Hepatocyte (in vitro differentiated cells): Measurements from ENCODE around the gene DACT3. TPM values are rescaled to one million over a fixed set of nuclear protein-coding genes. Genes with fewer than 3 reads are reported as not detected.

ENCODE experiments used
- DNase-seq: peaks from one replicate; pipeline ENCODE4 v3.0.0-alpha.2; 2016; ENCODE audit warnings: low spot score
- H2AFZ ChIP-seq: fragments of 200-600 bp; sonication (generic); 2 replicates; pipeline ENCODE4 v1.6.0; 2016; ENCODE audit warnings: antibody characterized with exemption, mild to moderate bottlenecking
- H3K27ac ChIP-seq: fragments of 200-600 bp; sonication (generic); 2 replicates; pipeline ENCODE4 v1.5.1; 2016; ENCODE audit warnings: mild to moderate bottlenecking
- H3K27me3 ChIP-seq: fragments of 200-600 bp; sonication (generic); 2 replicates; pipeline ENCODE4 v1.6.1; 2016
- H3K36me3 ChIP-seq: fragments of 200-600 bp; sonication (generic); replicated peaks from 2 replicates; pipeline ENCODE4 v1.5.1; 2016; ENCODE audit warnings: low read depth; ENCODE audit not compliant: insufficient read depth
- H3K4me1 ChIP-seq: fragments of 200-600 bp; sonication (generic); 2 replicates; pipeline ENCODE4 v1.5.1; 2016; ENCODE audit warnings: mild to moderate bottlenecking, moderate library complexity; ENCODE audit not compliant: insufficient read depth
- H3K4me2 ChIP-seq: fragments of 200-600 bp; sonication (generic); 2 replicates; pipeline ENCODE4 v1.6.0; 2016
- H3K4me3 ChIP-seq: fragments of 200-600 bp; sonication (generic); 2 replicates; pipeline ENCODE4 v1.5.1; 2016; ENCODE audit warnings: mild to moderate bottlenecking
- H3K79me2 ChIP-seq: fragments of 200-600 bp; sonication (generic); 2 replicates; pipeline ENCODE4 v1.6.0; 2017; ENCODE audit warnings: mild to moderate bottlenecking
- H3K9me2 ChIP-seq: fragments of 200-600 bp; sonication (generic); replicated peaks from 2 replicates; pipeline ENCODE4 v1.6.0; 2017; ENCODE audit warnings: mild to moderate bottlenecking; ENCODE audit not compliant: insufficient read depth
- H3K9me3 ChIP-seq: fragments of 200-600 bp; sonication (generic); 2 replicates; pipeline ENCODE4 v1.5.1; 2016; ENCODE audit warnings: low read depth, mild to moderate bottlenecking
- H4K20me1 ChIP-seq: fragments of 200-600 bp; sonication (generic); 2 replicates; pipeline ENCODE4 v1.6.0; 2016; ENCODE audit warnings: mild to moderate bottlenecking; ENCODE audit not compliant: insufficient read depth, poor library complexity, severe bottlenecking
- EZH2 ChIP-seq: fragments of 200-600 bp; sonication (generic); IDR thresholded peaks from 2 replicates; pipeline ENCODE4 v1.6.1; 2016; ENCODE audit warnings: antibody characterized with exemption, mild to moderate bottlenecking, borderline replicate concordance
- EZH2phosphoT487 ChIP-seq: fragments of 200-600 bp; sonication (generic); IDR thresholded peaks from one replicate; pipeline ENCODE4 v1.6.1; 2018; ENCODE audit warnings: antibody characterized with exemption, mild to moderate bottlenecking, low read depth, moderate library complexity; ENCODE audit not compliant: unreplicated experiment, severe bottlenecking
- WGBS: methylation state at CpG from one replicate; pipeline ENCODE4 v1.1.6; 2016; ENCODE audit warnings: low lambda C conversion rate; ENCODE audit errors: missing lambda C conversion rate; 5-methylcytosine and 5-hydroxymethylcytosine counted together
- polyA plus RNA-seq: library from polyadenylated mRNA; unstranded; fragments of >200 nt; fragmentation: Nextera tagmentation; extraction: Ambion mirVana; gene quantifications from 2 replicates; pipeline ENCODE4 v1.2.1, GENCODE V29; 2016
- total RNA-seq: library from RNA; depleted of rRNA; stranded (reverse); fragments of >200 nt; gene quantifications from 2 replicates; pipeline ENCODE4 v1.2.3, GENCODE V29; 2014
- TF ChIP-seq, protein P1 (sequence below): fragments of 200-600 bp; sonication (generic); IDR thresholded peaks from 2 replicates; pipeline ENCODE4 v1.5.1; 2016; ENCODE audit warnings: antibody characterized with exemption, mild to moderate bottlenecking; ENCODE audit not compliant: poor library complexity

Gene DACT3
- total and polyA plus RNA-seq, 2 experiments from 2014 or later = 18.4 TPM

DNA sequence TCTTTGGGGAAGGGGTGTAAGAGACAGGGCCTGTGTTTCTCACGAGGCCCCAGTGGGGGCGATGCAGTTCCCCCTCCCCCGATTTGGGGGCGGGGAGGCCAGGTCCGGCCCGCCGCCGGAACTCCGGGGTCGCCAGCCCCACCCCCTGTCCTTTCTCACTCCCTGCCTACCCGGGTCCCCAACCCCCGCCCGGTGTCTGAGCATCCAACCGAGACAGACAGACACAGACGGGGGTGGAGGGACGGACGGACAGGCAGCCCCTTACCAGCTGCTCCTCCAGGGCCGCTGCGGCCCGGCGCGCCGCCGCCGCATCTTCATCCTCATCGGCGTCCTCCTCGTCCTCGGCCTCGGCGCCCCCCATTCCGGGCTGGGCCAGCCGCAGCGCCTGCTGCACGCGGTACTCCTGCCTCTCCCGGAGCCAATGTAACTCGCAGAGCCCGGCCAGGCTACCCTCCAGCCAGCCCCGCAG lies 397 bp downstream of the DACT3 start:
- no peaks in the 10 kb centered on the region for H3K9me2 ChIP-seq
- peak overlapping the region; percentile 6 for H2AFZ ChIP-seq
- under 1% methylated on average over 34 of the region's 40 CpGs for WGBS
- no peaks in the 10 kb centered on the region for H3K9me3 ChIP-seq
- H3K36me3 ChIP-seq = no peaks in the 10 kb centered on the region
- peak overlapping the region; percentile 95 for H3K27ac ChIP-seq
- H3K4me2 ChIP-seq = peak overlapping the region; percentile 72
- no peaks in the 10 kb centered on the region for H4K20me1 ChIP-seq
- H3K4me1 ChIP-seq = no peaks in the 10 kb centered on the region
- H3K27me3 ChIP-seq = peaks cover 19% of the 10 kb centered on the region
- H3K79me2 ChIP-seq = peaks cover 33% of the 10 kb centered on the region
- no peak for DNase-seq
- TF ChIP-seq EZH2phosphoT487 (no peak), EZH2 (no peak)
- TF ChIP-seq, protein P1, sequence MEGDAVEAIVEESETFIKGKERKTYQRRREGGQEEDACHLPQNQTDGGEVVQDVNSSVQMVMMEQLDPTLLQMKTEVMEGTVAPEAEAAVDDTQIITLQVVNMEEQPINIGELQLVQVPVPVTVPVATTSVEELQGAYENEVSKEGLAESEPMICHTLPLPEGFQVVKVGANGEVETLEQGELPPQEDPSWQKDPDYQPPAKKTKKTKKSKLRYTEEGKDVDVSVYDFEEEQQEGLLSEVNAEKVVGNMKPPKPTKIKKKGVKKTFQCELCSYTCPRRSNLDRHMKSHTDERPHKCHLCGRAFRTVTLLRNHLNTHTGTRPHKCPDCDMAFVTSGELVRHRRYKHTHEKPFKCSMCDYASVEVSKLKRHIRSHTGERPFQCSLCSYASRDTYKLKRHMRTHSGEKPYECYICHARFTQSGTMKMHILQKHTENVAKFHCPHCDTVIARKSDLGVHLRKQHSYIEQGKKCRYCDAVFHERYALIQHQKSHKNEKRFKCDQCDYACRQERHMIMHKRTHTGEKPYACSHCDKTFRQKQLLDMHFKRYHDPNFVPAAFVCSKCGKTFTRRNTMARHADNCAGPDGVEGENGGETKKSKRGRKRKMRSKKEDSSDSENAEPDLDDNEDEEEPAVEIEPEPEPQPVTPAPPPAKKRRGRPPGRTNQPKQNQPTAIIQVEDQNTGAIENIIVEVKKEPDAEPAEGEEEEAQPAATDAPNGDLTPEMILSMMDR = no peak
- H3K4me3 ChIP-seq = peak overlapping the region; percentile 19

DNA sequence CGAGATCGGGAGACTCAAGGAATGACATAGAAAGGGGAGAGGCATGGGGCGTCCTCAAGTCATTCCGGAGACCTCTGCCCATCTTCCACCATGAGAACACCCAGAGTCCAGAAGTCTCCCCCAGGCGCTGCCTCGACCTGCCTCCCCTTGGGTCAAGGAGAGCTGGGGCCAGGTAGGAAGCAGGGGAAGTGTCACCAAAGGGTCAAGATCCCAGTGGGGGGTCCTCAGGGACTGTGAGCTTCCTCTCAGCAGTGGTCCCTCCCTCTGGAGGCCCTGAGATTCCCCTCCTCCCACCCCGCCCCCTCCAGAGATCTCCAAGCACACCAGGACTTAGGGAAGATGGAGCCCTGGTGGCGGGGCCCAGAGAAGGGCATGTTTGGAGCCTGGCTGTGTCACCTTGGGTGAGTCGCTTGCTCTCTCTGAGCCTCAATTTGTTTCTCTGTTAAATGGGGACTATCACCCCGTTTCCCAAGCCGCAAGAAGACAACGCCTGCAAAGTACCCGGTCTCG lies 919 bp downstream of the DACT3 start:
- H3K9me3 ChIP-seq = no peaks in the 10 kb centered on the region
- H2AFZ ChIP-seq = peak overlapping the region; percentile 6
- peaks cover 39% of the 10 kb centered on the region for H3K79me2 ChIP-seq
- TF ChIP-seq EZH2 (no peak), EZH2phosphoT487 (no peak)
- TF ChIP-seq, protein P1 = no peak
- H3K4me2 ChIP-seq = peak overlapping the region; percentile 72
- H3K27ac ChIP-seq = peak overlapping the region; percentile 95
- H3K9me2 ChIP-seq = no peaks in the 10 kb centered on the region
- 1% methylated on average over 14 of the region's 14 CpGs for WGBS
- no peaks in the 10 kb centered on the region for H4K20me1 ChIP-seq
- no peaks in the 10 kb centered on the region for H3K36me3 ChIP-seq
- H3K4me3 ChIP-seq = peak overlapping the region; percentile 19
- H3K4me1 ChIP-seq = no peaks in the 10 kb centered on the region
- peak; percentile 72 for DNase-seq
- H3K27me3 ChIP-seq = peaks cover 19% of the 10 kb centered on the region

DNA sequence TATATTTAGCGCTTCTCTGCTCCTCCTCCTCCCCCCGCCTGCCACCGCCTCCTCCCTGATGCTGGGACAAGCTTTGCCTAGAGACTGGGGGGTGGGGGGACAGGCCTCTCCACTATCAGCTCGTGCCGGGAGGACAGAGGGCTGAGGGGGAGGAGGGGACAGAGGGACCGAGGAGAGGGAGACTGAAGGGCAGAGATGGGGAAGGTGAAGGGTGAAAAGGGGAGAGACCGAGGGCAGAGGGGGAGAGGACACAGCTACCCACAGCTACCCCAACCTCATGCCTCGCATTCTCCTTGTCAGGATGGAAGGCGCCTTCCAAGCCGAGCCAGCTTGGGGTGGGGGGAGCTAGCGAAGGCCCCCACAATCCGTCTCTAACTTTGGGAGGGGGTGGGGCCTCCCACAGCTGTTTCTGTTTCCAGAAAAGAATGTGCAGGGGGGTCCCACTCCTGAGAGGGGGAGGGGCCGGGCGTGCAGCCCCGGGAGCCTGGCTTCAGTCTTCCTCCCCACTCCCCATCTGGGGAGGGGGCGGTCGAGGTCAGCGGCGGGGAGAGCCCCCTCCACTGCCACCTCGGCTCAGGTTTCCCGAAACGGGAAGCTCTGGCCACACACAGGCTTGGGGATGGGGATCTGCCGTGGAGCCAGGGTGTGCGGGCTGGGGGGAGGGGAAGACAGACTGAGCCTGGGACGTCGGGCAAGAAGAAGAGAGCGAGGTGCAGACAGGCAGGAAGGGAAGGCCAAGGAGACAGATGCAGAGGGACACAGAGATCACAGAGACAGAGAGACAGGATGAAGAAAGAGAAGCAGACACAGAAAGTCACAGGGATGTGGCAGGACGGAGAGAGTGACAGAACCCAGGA lies 1.6 kb downstream of the DACT3 start:
- Histone ChIP-seq H3K79me2 (peaks cover 39% of the 10 kb centered on the region), H3K4me2 (peak overlapping the region; percentile 72), H3K9me2 (no peaks in the 10 kb centered on the region), H2AFZ (peak overlapping the region; percentile 6), H3K27me3 (peaks cover 19% of the 10 kb centered on the region), H3K4me3 (peak overlapping the region; percentile 19), H4K20me1 (no peaks in the 10 kb centered on the region), H3K9me3 (no peaks in the 10 kb centered on the region), H3K4me1 (no peaks in the 10 kb centered on the region), H3K36me3 (no peaks in the 10 kb centered on the region), H3K27ac (peak overlapping the region; percentile 95)
- TF ChIP-seq EZH2 = no peak
- no peak for TF ChIP-seq EZH2phosphoT487
- TF ChIP-seq, protein P1 = no peak
- WGBS = 0% methylated on average over 16 of the region's 28 CpGs
- DNase-seq = peak; percentile 61
